NCI-H748 treated with DMSO at 0.1 percent for 48 hours (cell line): ENCODE measurements around the gene PELI2.
"Not testable (repeated sequence)": the region's sequence is repeated elsewhere in the genome, so short reads cannot be mapped to it uniquely, and the experiment has no call there.

Source experiments
- DNase-seq: peaks from one replicate; lab custom pipeline; 2025; lab: John Stamatoyannopoulos, UW

PELI2 gene

DNA sequence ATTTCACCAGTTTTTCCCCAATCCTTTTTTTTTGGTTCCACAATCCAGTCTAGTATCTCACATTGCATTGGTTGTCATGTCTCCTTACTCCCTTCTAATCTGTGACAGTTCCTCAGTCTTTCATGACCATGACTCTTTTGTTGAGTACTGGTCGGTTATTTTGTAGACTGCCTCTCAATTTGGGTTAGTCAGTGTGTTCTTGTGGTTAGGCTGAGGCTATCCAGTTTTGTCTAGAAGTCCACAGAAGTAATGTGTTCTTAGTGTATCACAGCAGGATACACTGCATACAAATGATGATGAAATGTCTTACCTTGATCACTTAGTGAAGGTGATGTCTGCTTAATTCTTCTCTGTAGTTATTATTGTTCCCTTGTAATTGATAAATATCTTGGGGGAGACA, 24.8 kb downstream of the PELI2 start:
- DNase-seq: no peak

DNA sequence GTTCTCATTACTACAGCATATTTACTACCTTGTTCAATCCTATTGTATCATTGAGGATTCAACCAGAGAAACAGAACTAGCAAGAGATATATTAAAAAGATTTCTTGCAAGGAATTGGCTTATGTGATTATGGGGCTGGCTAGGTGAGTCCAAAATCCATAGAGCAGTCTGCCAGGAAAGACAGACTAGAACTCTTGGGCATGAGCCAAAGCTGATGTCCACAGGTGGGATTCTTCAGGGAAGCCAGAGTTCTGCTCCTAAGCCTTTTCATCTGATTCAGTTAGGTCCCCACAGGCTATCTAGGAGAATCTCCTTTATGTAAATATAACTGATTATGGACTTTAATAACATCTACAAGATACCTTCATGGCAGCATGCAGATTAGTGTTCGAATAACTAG, 26.0 kb downstream of the PELI2 start:
- no peak for DNase-seq

DNA sequence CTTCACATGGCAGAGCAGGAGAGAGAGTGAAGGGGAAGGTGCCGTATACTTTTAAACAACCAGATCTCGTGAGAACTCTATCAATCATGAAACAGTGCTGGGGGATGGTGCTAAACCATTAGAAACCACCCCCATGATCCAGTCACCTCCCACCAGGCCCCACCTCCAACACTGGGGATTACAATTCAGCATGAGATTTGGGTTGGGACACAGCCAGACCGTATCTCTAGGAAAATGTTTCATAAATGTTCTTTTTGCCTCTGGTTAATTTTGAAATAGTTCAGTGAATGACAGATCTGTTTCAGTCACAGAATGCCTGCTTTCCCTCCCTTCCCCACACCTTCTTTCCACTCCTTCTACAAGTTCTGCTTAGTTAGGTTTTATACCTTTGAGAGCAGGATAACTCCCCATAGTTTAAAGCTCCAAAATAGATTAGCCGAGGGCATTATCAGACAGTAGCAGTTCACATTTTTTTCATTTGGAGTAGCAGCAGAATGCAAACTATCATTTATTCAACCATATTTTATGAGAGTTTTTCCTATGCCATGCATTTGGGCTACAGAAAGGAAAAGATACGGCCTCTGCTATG, 27.1 kb downstream of the PELI2 start:
- DNase-seq: no peak

DNA sequence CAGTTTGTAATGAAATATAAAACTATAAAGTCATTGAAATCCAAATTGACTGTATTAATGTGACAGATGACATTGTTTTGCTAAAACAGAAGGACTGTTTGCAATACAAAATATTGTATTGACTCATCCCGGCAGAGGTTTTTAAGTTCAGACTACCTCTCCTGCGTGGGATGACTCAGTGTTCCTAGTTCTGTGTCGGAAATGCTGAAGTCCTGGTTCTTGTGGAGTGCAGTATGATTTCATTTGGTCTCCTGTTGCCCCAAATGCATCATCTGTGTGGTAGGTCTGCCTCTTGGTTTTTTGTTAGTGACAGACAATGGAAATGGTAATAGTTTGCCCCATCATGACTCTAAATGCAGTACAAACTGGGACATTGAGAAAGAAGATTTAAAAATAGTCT, 27.8 kb downstream of the PELI2 start:
- no peak for DNase-seq

DNA sequence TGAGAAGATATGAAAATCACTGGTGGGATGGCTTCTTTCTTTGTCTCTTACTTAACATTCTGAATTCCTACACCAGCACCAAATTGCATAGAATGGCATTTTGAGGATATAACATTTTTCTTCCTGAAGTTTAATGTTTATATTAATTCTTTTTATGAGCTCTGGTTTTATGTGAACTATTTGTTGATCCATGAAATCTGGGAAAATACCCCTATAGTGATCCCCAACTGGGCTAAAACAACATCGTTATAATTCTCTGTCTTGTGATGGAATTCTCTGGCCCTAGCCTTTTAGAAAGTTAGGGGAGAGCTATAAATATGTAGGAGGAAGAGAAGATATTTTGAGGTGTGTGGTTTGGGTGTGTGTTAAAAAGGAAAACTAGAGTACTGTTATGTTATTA, 29.2 kb downstream of the PELI2 start:
- DNase-seq: no peak

DNA sequence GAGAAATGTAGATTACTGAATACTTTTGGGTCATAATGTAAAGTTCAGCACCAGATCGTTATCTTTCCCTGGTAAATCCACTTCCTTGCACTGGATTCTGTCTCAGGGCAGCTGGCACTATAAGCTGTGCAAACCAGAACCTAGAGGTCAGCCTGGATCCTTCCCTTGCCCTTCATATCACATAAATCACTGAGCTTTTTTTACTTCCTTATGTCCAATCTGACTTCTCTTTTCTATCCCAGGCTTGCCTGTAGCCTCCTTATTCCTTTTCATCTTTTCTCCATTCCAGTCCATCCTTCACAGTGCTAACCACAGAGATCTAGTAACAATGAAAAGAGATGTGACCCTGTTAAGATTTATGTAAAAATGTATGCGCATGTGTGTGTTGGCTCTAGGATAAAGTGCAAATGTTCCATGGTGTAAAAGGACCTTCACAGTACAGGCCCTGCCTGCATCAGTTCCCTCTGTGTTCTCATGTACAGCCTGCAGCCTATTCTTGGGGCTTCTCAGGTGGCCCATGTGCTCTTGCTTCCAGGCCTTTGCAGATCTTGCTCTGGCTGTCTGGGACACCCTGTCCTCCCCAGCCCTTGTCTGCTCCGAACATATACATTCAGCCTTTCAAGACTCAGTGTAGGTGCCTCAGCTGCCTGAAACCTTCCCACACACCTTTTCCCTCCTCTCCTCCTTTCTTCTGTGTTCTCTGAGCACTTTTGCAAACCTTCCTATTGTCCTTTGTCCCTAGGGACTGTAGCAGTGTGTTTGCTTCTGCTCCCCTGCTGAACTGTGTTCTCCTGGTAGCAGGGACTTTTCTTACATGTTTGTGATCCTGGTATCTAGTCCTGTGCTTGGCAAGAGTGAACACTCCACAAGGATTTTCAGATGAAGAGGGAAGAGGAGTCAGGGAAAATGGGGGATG, 30.0 kb downstream of the PELI2 start:
- no peak for DNase-seq

DNA sequence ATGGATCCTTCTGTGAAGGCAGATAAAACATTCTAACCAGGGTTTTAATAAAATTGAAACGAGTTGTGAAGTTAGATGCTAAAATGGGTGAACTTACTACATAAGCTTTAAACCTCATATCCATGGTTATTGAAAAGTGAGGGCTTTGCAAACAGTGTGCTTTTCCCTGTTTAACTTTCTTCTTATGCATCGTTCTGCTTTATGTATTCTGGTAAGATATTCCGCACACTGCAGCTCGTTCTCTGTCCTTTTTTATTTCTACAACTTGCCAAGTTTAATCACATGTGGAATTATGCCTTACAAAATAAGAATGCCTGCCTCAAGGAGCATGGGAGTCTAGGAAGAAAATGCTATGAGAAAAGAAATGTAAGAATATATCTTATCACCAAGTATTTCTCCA, 30.9 kb downstream of the PELI2 start:
- DNase-seq: no peak

DNA sequence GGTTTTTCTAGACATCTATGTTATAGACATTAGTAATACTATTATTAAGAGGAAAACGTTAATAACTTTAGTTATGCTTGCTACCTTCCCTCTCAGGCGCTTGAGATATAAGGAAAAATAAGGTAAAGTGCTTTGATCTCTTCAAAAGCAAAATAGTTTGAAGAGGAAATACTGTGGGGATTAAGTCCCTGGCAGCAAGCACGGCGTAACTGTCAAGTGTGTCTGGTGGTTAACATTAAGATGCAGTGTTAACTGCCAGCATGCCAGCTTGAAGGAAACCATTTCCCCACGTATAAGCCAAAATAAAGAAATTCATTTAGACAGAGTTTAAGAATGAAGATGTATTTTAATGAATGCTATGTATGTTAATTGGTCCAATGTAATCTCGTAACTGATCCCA, 31.8 kb downstream of the PELI2 start:
- no peak for DNase-seq

DNA sequence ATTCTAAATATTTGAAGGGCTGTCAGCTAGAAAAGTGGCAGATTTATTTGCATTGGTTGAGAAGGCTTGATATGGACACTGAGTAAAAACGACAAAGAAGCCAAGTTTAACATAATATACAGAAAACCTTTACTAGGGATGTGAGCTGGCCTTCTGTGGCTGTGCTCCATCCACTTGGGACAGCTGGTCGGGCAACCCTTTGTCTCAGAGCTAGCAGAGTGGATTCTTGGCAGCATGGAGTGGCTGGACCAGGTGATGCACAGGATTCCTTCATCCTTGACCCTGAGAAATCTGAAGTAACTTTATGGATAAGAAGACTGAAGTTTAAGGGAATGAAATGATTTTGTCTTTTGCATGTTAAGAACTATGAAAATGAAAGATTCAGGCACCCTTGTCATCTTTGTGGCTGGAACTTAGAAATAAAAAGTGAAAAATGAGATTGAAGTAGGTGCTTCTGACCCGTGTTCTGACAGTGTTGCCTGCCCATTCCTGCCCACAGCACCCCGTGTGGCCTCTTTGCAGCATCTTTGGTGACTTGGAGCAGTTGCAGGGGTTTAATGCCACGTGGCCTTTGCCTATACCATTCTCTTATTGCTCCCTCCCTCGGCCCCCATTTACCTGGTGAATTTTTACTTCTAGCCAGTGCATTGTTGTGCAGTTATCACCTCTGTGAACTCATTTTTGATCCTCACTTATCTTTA, 32.6 kb downstream of the PELI2 start:
- no peak for DNase-seq

DNA sequence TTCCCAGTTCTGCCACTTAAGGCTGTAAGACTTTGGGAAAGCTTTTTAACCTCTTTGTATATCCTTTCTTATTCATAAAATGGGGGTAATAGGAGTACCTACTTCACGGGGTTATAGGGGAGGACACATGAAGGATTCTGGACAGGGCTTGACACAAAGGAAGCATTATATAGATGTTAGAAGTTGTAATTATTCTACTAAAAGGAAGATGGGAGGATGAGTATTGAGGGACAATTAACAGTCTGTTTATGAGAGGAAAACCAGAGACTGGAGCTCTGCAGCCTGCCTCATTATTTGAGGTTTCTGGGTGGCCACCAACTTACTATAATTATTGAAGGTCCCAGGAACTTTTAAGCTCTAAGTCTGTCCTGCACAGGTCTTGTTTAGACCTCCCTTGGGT, 34.0 kb downstream of the PELI2 start:
- no peak for DNase-seq

DNA sequence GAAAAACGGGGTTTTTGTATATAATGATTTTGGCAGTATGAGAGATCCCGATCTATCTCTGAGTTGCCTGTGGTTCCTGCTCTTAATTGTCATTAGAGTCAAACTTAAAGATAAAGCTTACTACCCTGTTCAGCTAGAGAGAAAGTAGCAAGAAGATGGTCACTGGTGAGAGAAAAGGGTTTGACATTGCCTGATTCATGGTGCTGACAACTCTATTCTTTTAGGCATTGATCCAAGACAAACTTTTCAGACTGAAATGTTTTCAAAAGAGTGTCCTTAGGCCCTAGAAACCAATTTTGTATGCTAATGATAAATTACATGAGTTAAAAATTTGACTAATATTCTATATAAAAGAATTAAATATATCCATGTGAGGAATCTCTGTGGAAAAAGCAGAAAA, 35.1 kb downstream of the PELI2 start:
- DNase-seq: no peak

DNA sequence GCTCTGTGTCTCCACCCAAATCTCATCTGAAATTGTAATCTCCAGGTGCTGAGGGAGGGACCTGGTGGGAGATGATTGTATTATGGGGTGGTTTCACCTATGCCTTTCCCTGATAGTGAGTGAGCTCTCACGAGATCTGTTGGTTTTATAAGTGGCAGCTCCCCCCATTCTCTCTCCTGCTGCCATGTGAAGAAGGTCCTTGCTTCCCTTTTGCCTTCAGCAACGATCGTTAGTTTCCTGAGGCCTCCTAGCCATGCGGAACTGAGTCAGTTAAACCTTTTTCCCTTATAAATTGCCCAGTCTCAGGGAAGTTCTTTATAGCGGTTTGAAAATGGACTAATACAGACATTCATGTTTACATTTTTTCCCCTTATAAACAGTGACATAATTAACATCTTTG, 36.1 kb downstream of the PELI2 start:
- no peak for DNase-seq

DNA sequence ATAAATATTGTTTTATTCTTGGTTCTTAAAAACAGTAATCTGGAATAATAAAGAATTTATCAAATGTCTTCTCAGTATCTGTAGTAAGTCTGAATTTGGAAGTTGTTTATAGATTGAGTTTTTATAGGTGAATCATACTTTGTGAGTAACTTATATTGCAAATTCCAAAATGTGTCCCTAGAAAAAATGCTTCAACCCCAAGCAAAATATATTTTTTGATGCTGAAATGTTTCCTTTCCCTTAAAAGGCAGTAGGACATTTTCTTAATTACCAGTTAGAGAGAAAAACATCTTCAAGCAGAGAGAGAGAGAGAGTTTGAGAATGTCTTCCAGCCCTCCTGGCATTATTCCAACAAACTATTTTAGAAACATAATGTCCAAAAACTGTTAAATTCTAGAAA, 37.9 kb downstream of the PELI2 start:
- DNase-seq: no peak

DNA sequence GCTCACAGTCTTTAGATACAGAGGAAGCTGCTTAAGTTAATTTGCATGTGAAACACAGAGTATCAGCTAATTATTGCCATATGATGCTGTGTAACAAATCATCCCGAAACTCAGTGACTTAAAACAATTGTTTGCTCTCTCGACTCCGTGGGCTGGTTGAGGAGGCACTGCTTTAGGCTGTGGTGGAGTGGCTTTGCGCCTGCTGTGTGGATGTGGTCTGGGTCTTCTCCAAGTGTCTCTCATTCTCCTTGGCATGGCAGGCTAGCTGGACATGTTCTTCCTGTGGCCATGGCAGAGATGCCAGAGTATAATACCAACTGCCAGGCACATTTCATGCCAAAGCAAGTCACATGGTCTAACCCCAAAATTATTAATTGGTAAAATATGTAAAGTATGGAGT, 40.9 kb downstream of the PELI2 start:
- no peak for DNase-seq

DNA sequence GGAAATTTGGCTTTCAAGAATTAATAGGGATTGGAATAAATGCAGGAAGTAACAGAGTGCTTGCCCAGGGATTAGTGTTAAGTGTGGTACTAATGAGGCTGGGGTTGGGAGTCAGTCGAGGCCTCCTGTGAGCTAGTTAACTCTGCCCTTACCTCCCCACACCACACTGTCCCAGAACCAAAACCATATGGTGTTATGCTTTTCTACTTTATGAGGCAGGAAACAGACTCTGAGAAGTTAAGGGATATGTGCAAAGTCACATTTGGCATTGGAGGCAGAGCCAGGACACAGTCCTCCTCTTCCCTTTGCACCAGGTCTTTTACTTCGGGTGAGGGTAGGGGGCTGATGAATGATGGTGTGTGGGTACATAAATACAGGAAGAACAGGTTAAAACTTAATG, 41.9 kb downstream of the PELI2 start:
- DNase-seq: no peak

DNA sequence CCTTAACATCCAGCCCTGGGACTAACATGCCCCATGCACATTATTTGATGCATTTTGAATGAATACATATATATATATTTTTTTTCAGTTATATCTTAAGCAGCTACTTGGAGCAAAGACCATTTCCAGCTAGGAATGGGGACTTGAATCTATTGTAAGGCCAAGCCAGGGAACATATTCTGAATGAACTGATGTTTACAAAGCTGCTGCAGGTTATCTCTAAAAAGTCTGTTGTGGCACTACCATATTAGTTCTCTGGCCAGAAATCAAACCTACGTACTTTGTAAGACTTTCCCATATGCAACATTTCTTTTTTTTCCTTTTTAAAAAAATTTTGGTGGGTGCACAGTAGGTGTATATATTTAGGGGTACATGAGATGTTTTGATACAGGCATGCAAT, 43.4 kb downstream of the PELI2 start:
- no peak for DNase-seq

DNA sequence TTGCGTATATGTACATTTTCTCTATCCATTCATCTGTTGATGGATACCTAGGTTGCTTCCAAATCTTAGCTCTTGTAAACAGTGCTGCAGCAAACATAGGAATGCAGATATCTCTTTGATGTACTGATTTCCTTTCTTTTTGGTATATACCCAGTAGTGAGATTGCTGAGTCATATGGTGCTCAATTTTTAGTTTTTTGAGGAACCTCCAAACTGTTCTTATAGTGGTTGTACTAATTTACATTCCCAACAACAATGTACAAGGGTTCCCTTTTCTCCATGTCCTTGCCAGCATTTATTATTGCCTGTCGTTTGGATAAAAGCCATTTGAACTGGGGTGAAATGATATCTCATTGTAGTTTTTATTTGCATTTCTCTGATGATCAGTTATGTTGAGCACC, 44.3 kb downstream of the PELI2 start:
- DNase-seq: no peak

DNA sequence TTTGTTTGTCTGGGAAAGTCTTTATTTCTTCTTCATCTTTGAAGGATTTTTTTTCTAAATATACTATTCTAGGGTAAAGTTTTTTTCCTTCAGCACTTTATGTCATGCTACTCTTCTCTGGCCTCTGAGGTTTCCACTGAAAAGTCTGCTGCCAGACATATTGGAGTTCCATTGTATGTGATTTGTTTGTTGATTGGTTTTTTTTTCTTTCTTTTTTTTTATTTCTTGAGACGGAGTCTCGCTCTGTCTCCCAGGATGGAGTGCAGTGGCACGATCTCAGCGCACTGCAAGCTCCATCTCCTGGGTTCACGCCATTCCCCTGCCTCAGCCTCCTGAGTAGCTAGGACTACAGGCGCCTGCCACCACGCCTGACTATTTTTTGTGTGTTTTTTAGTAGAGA, 48.4 kb downstream of the PELI2 start:
- DNase-seq: not testable (repeated sequence)

DNA sequence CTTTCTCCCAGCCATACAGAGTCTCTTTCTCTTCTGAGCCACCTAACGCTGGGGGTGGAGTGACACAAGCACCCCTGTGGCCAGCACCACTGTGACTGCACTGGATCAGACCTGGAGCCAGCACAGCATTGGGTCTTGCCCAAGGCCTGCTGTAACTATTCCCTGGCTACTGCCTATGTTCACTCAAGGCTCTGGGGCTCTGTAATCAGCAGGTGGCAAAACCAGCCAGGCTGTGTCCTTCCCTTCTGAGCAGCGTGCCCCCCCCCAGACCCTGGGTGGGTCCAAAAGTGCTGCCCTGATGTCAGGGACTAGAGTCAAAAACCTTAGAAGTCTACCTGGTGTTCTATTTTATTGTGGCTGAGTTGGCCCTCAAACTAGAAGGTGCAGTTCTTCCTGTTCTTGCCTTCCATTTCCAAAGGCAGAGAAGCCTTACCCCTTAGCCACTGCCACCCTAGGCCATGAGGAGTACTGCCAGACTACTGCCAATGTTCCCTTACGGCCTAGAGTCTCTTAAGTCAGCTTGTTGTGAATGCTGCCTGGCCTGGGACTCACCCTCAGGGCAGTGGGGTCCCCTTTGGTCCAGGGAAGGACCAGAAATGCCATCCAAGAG, 49.9 kb downstream of the PELI2 start:
- no peak for DNase-seq

DNA sequence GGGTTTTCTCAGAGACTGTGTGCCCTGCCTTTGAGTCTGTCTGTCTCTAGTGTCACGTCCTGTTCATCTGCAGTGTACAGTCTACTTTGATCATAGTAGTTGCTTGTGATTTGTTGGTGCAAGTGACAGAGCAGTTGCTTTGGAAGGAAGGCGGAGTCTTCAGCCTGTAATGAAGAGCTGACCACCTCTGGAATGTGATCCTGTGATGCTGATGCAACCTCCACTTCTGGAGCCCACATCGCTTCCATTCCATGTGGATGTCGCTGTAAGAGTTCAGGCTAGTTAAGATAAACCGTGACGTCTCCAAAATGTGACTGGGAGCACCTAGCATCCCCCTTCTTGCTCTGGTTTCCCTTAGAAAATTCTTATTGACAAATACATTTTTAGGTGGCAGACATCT, 51.8 kb downstream of the PELI2 start:
- DNase-seq: no peak

DNA sequence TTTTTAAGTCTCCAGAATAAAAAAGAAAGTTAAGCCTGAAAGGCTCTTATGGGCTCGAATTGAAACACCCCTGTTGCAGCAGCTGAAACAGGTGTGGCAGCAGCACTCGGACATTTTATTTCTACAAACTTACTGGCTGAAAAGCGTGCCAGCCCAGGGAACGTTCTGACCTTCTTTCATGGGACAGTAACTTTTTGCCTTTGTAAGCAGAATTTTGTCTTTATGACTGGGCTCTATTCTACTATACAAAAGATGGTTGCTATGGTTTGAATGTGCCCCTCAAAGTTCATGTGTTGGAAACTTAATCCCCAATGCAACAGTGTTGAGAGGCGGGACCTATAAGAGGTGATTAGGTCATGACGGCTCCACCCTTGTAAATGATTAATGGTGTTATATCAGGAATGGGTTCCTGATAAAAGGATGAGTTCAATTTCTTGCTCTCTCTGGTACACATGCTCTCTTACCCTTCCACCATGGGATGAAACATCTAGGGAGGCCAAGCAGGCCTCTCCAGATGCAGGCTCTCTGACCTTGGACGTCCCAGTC, 52.7 kb downstream of the PELI2 start:
- no peak for DNase-seq

DNA sequence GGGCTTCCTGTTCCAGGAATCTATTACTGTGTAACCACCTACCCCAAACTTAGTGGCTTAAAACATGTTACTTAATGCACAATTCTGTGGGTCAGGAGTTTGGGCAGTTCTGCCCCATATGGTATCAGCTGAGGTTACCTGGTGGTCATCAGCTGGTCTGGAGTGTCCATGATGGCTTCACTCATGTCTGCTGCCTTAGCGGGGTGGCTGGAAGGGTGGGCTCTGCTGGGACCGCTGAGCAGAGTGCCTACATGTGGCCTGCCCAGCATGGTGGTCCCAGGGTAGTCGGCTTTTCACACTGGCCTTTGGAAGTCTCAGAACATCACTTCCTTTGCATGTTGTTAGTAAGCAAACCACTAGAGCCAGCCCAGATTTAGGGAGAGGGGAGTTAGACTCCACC, 53.9 kb downstream of the PELI2 start:
- DNase-seq: no peak

DNA sequence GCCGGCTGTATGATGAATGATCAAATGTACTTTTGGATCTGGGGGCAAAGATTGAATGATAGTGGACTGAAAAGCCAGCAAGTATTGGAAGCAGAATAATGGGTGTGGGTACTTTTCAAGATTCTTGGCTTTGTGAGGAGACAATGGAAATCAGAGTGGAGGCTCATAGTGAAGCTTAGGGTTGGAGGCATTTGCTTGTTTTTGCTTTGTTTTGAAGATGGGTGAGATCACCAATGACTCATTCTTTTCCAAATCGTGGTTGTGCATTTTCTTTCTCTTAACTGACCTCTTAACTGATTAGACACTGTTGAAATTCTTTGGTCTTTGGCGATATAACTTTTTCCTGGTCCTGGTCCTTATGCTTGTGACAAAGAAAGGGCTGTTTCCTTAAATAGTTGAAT, 54.4 kb downstream of the PELI2 start:
- no peak for DNase-seq
